AG04450 (cell line): ENCODE results near the gene WDFY4. TPM values are rescaled to one million over a fixed set of nuclear protein-coding genes. Genes with fewer than 3 reads are reported as not detected.

Experiments
- CTCF ChIA-PET: fragments of 300-600, 350-600 bp; formaldehyde crosslinking; extraction: SDS; loops from one replicate; lab custom pipeline; 2022; ENCODE audit warnings: antibody characterized with exemption, inconsistent platforms; lab: Charles Lee
- POLR2A ChIA-PET: fragments of 350-600 bp; formaldehyde crosslinking; extraction: SDS; loops from one replicate; lab custom pipeline; 2021; ENCODE audit warnings: antibody characterized with exemption, inconsistent platforms; lab: Yijun Ruan, JAX
- DNase-seq: peaks from one replicate; pipeline ENCODE4 v3.0.0-alpha.2; 2011; ENCODE audit warnings: low read depth, low spot score
- H3K27ac ChIP-seq: one replicate; pipeline ENCODE4 v1.5.1; 2012; ENCODE audit warnings: low read depth, low read length, control low read depth
- H3K27me3 ChIP-seq: one replicate; pipeline ENCODE4 v1.6.0; 2012; ENCODE audit warnings: low read length; ENCODE audit not compliant: control insufficient read depth, insufficient read depth
- H3K4me3 ChIP-seq: 2 replicates; pipeline ENCODE4 v1.5.1; 2011; ENCODE audit warnings: mild to moderate bottlenecking, low read depth, low read length, control low read depth
- H3K9me3 ChIP-seq: 2 replicates; pipeline ENCODE4 v1.5.1; 2012; ENCODE audit warnings: low read length; ENCODE audit not compliant: control insufficient read depth, insufficient read depth
- polyA plus RNA-seq: library from polyadenylated mRNA; depleted of rRNA; stranded (reverse); fragments of >200 nt; gene quantifications from 2 replicates; pipeline ENCODE4 v1.2.3, GENCODE V29; 2011
- TF ChIP-seq, protein P1 (sequence below): IDR thresholded peaks from 2 replicates; pipeline ENCODE4 v1.5.1; 2011; ENCODE audit warnings: low read depth, low read length, control low read depth, inconsistent platforms

WDFY4 gene
- polyA plus RNA-seq, 1 experiment = not detected

- TF ChIP-seq, protein P1, sequence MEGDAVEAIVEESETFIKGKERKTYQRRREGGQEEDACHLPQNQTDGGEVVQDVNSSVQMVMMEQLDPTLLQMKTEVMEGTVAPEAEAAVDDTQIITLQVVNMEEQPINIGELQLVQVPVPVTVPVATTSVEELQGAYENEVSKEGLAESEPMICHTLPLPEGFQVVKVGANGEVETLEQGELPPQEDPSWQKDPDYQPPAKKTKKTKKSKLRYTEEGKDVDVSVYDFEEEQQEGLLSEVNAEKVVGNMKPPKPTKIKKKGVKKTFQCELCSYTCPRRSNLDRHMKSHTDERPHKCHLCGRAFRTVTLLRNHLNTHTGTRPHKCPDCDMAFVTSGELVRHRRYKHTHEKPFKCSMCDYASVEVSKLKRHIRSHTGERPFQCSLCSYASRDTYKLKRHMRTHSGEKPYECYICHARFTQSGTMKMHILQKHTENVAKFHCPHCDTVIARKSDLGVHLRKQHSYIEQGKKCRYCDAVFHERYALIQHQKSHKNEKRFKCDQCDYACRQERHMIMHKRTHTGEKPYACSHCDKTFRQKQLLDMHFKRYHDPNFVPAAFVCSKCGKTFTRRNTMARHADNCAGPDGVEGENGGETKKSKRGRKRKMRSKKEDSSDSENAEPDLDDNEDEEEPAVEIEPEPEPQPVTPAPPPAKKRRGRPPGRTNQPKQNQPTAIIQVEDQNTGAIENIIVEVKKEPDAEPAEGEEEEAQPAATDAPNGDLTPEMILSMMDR = no peak
- ChIA-PET POLR2A (no interaction called here), CTCF (no interaction called here)
- no peak overlapping the region for H3K27ac ChIP-seq
- H3K27me3 ChIP-seq = peaks cover 10% of the 10 kb centered on the region
- H3K4me3 ChIP-seq = no peak overlapping the region
- DNase-seq = no peak
- no peaks in the 10 kb centered on the region for H3K9me3 ChIP-seq
Observed at GRCh38 chr10:48904861-48905260, 220.2 kb downstream of the WDFY4 start.

DNA sequence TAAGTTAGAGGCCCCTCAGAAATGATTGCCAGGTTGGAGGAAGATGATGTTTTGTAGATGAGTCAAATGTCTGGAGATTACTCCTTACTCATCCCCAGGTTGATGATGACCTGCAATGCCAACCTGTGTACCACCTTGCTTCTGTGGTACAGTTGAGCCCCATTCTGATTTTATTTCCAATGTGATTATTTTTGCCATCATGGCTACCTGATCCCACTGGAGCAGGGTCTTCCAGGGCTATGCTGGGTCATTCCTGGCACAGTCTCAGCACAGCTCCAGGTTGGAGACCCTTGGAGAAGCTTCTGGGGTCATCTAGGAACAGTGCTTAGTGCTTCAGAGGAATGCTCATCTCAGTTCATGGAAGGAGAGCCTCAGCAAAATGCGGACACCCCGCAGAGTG is 220.6 kb downstream of the WDFY4 start:
- ChIA-PET POLR2A (no interaction called here), CTCF (no interaction called here)
- H3K9me3 ChIP-seq = no peaks in the 10 kb centered on the region
- TF ChIP-seq, protein P1 = no peak
- H3K27me3 ChIP-seq = peaks cover 10% of the 10 kb centered on the region
- H3K4me3 ChIP-seq = no peak overlapping the region
- no peak overlapping the region for H3K27ac ChIP-seq
- no peak for DNase-seq

DNA sequence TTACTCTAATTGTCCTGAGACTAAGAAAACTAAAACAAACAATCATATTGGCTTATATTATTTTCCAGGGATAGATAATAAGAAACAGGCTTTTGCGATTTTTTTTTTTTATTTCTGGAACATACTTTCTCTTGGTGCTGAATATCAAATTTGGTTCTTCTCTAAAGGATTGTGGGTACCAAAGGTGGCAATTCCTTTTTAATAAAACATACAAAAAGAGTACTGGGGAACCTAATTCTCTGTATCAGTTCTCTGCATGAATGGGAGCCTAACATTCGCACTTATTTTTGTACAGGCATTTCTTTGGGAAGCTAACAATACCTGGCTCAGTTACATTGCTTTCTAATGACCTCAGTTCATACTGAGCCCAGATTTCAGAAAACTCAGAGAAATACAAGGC is 222.2 kb downstream of the WDFY4 start:
- POLR2A ChIA-PET = no interaction called here
- DNase-seq = no peak
- CTCF ChIA-PET = no interaction called here

DNA sequence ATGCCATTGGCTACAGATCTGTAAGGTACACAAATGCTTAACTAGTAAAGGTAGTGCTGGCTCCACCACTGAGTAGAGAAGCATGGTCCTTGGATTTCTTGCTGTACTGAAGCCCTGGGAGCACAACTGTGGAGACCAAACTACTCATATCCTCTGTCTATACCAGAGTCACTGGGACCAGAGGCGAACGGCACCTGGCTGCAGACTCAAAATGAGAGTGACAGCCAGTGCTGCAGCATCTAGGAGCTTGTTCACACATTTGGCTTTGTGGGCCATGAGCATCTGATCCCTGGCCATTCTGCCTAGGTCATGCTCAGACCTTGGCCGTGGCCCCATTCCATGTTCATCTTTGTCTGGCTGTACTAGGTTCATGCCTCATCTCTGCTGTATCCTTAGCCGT is 223.1 kb downstream of the WDFY4 start:
- TF ChIP-seq, protein P1 = no peak
- POLR2A ChIA-PET = no interaction called here
- Histone ChIP-seq H3K27ac (no peak overlapping the region), H3K9me3 (no peaks in the 10 kb centered on the region), H3K27me3 (peaks cover 10% of the 10 kb centered on the region), H3K4me3 (no peak overlapping the region)
- CTCF ChIA-PET = interaction anchor here (0.7 kb wide), 1 partner anchor 254 kb away, joined by 3 read pairs; no protein-coding TSS in a partner anchor
- no peak for DNase-seq

More for the DNA sequence above, 222.2 kb downstream of the WDFY4 start:
- TF ChIP-seq, protein P1 = no peak
- no peak overlapping the region for H3K27ac ChIP-seq
- H3K27me3 ChIP-seq = peaks cover 10% of the 10 kb centered on the region
- no peak overlapping the region for H3K4me3 ChIP-seq
- H3K9me3 ChIP-seq = no peaks in the 10 kb centered on the region

- TF ChIP-seq, protein P1 = no peak
- ChIA-PET CTCF (no interaction called here), POLR2A (no interaction called here)
- Histone ChIP-seq H3K27me3 (peaks cover 11% of the 10 kb centered on the region), H3K4me3 (no peak overlapping the region), H3K9me3 (no peaks in the 10 kb centered on the region), H3K27ac (no peak overlapping the region)
- DNase-seq = no peak
Observed at GRCh38 chr10:48910548-48910947, 225.9 kb downstream of the WDFY4 start.
